SJCRH30 (cell line): ENCODE data around the gene MPST. TPM values are rescaled to one million over a fixed set of nuclear protein-coding genes. Genes with fewer than 3 reads are reported as not detected.

Source experiments
- DNase-seq, 2 experiments: peaks; one replicate each; pipeline ENCODE4 v3.0.0-alpha.2; 2015 to 2020
- H3K27ac ChIP-seq: fragments of 250-450 bp; sonication (Bioruptor Pico); 2 replicates; pipeline ENCODE4 v1.5.1; 2020; ENCODE audit warnings: mild to moderate bottlenecking, moderate library complexity
- H3K27me3 ChIP-seq: fragments of 250-450 bp; sonication (Bioruptor Pico); 2 replicates; pipeline ENCODE4 v1.5.1; 2020; ENCODE audit warnings: mild to moderate bottlenecking, moderate library complexity
- H3K36me3 ChIP-seq: fragments of 250-450 bp; sonication (Bioruptor Pico); 2 replicates; pipeline ENCODE4 v1.5.1; 2020; ENCODE audit warnings: mild to moderate bottlenecking, moderate library complexity
- H3K4me1 ChIP-seq: fragments of 250-450 bp; sonication (Bioruptor Pico); 2 replicates; pipeline ENCODE4 v1.5.1; 2020; ENCODE audit warnings: mild to moderate bottlenecking, moderate library complexity
- H3K4me3 ChIP-seq: fragments of 250-450 bp; sonication (Bioruptor Pico); 2 replicates; pipeline ENCODE4 v1.5.1; 2020; ENCODE audit warnings: mild to moderate bottlenecking, moderate library complexity
- H3K9me3 ChIP-seq: fragments of 250-450 bp; sonication (Bioruptor Pico); replicated peaks from 2 replicates; pipeline ENCODE4 v1.5.1; 2020; ENCODE audit warnings: mild to moderate bottlenecking, moderate library complexity
- total RNA-seq: library from RNA; depleted of rRNA; stranded (reverse); fragments of >200 nt; shearing (Covaris generic); gene quantifications from 2 replicates; pipeline ENCODE4 v1.2.3, GENCODE V29; 2014

MPST gene
- total RNA-seq, 1 experiment from 2014 or later, result 58.7 TPM

DNA sequence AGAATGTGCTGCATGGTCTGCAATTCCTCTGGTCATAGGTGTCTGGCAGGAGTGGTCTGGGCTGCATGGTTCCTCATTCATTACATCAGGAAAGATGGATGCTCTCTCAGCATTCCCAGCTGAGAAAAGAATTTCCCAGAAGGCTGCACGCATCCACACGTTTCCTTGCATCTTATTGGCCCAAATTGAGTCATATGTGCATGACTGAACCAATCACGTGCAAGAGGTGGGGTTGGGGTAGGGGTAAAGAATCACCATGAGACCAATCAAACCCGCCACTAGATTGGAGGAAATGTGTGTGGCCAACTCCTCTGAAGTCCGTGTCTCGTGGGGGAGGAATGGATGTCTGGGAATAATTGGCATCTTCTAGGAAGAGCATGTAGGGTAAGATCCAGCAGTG, 29.1 kb upstream of the MPST start:
- H3K27me3 ChIP-seq, result no peaks in the 10 kb centered on the region
- H3K9me3 ChIP-seq, result 0 out of 2 replicates have a peak, but pooled peaks cover 4% of the 10 kb centered on the region
- DNase-seq, result no peak
- H3K4me1 ChIP-seq, result no peaks in the 10 kb centered on the region
- H3K36me3 ChIP-seq, result no peaks in the 10 kb centered on the region
- H3K4me3 ChIP-seq, result no peak overlapping the region
- H3K27ac ChIP-seq, result no peak overlapping the region

DNA sequence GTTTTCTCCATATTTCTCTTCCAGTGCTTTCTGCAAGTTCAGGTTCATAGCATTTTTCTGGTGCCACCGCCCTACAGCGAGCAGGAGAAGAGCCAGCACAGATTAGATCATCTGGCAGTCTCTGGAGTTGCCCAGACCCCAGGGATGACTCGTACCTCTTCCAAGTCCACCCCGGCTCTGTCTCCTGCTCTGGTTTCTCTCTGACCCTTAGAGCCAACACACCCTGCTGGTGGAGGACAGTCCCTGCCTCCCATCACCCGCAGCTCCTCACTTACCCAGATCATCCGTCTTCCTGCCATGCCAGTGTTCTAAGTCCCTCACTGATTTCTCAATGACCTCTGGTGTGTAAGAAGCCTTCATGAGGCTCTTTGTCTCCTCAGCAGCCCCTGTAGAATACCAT, 28.3 kb upstream of the MPST start:
- H3K4me3 ChIP-seq, result no peak overlapping the region
- H3K36me3 ChIP-seq, result no peaks in the 10 kb centered on the region
- no peak overlapping the region for H3K27ac ChIP-seq
- H3K27me3 ChIP-seq, result no peaks in the 10 kb centered on the region
- no peak for DNase-seq
- no peaks in the 10 kb centered on the region for H3K9me3 ChIP-seq
- H3K4me1 ChIP-seq, result no peaks in the 10 kb centered on the region

DNA sequence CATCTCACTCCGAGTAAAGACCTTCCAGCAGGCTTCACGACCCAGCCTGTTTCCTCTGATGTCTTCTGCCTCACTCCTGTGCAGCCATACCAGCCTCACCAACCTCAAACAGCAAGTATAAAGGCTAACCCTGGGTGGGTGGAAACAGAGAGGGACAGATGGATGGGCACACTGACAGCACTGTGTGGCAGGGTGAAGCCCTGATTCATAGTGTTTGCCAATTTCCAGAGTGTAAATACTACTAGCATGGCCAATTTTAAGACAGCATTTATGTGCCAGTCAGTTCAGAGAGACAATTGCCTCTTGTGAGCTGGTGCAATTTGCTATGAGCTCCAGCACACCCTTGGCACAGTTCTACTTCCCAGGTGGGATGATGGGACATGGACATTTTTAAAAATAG, 21.8 kb upstream of the MPST start:
- no peak overlapping the region for H3K27ac ChIP-seq
- no peaks in the 10 kb centered on the region for H3K36me3 ChIP-seq
- H3K4me1 ChIP-seq, result no peaks in the 10 kb centered on the region
- peaks cover 2% of the 10 kb centered on the region; the same call in 1 of the 2 replicates for H3K27me3 ChIP-seq
- DNase-seq, result no peak
- no peaks in the 10 kb centered on the region for H3K9me3 ChIP-seq
- H3K4me3 ChIP-seq, result no peak overlapping the region

DNA sequence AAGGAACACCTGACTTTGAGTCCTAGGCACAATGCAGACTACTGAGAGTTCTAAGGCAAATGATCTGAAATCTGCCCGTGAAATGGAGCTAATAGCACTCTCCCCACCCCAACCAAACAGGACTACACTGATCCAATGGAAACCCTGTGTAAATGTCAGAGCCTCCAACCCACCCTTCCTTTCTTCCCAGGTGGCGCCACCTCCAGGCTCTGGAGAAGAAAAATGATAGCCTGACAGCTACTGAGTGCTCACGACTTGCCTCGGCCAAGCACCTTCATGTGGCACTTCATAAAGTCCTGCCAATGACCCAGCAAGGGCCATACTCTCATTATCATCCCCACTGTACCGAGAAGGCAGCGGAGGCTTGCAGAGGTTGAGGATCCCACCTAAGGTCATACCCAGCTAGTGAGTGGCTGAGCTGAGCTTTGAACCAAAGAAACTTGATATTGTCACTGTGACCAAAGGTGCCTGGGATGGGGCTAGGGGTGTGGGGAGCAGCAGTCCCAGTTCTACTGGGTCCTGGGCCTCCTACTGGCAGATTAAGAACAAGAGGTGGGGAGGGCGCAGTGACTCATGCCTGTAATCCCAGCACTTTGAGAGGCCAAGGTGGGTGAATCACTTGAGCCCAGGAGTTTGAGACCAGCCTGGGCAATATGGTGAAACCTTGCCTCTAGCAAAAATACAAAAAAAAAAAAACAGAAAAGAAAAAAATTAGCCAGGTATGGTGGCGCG, 20.8 kb upstream of the MPST start:
- no peak overlapping the region for H3K4me3 ChIP-seq
- no peak for DNase-seq

DNA sequence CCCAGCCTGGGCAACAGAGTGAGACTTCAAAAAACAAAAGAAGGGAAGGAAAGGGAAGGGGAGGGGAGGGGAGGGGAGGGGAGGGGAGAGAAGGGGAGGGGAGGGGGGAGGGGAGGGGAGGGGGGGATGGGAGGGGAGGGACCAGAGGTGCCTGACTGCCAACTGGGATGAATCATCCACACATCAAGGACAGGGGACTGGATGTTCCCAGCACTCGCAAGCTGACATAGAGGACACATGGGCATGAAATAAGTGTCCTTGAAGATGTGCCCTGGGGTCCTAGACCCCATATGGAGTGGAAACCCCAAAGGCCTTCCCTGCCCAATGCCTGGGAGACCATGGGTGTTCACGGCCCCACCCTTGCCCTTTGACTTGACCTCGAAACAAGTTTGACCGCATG, 20.1 kb upstream of the MPST start:
- no peaks in the 10 kb centered on the region for H3K4me1 ChIP-seq
- H3K27me3 ChIP-seq, result peaks cover 7% of the 10 kb centered on the region; the same call in 1 of the 2 replicates
- no peak overlapping the region for H3K27ac ChIP-seq
- no peak for DNase-seq
- H3K4me3 ChIP-seq, result no peak overlapping the region
- no peaks in the 10 kb centered on the region for H3K36me3 ChIP-seq
- H3K9me3 ChIP-seq, result no peaks in the 10 kb centered on the region

More for the DNA sequence above, 20.8 kb upstream of the MPST start:
- H3K4me1 ChIP-seq, result no peaks in the 10 kb centered on the region
- H3K9me3 ChIP-seq, result no peaks in the 10 kb centered on the region
- no peaks in the 10 kb centered on the region for H3K36me3 ChIP-seq
- H3K27me3 ChIP-seq, result peaks cover 7% of the 10 kb centered on the region; the same call in 1 of the 2 replicates
- no peak overlapping the region for H3K27ac ChIP-seq

DNA sequence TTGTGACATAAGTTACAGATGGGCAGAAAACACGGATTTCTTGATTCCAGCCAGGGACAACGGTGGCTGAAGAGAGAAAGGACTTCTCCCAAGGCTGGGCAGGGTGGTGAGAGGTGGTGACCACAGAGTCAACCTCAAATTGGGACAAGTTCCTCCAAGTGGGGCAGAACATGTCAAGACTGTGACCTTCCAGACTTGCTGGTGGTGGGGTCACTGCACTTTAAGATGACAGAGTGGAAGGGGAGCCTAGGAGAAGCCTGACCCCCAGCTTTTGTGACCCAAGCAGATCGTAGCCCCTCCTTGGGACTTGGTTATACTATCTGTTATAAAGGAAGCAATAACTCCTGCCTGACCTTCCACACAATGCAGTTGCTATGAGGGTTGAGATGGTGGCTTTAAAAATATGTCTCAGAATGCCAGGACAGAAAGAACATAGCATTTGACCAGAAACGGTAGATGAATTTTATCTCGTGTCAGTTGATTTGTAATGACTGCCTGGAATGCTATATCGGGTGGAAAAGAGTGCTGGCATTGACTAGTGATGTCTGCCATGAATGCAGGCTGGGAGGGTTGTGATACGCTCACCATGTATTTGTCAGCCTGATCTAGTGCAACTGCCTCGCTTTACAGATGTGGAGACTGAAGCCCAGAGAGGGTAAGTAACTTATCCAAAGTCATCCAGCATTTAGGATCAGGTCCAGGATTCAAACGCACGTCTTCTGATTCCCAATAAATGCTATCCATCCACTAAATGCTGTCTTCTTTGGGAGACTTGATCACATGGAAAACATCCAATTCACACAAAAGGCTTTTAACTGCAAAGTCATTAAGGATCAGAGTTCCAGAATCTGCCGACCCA, 18.6 kb upstream of the MPST start:
- Histone ChIP-seq H3K27me3 (peaks cover 7% of the 10 kb centered on the region; the same call in 1 of the 2 replicates), H3K4me1 (no peaks in the 10 kb centered on the region), H3K9me3 (no peaks in the 10 kb centered on the region), H3K4me3 (no peak overlapping the region), H3K27ac (no peak overlapping the region), H3K36me3 (no peaks in the 10 kb centered on the region)
- no peak for DNase-seq

DNA sequence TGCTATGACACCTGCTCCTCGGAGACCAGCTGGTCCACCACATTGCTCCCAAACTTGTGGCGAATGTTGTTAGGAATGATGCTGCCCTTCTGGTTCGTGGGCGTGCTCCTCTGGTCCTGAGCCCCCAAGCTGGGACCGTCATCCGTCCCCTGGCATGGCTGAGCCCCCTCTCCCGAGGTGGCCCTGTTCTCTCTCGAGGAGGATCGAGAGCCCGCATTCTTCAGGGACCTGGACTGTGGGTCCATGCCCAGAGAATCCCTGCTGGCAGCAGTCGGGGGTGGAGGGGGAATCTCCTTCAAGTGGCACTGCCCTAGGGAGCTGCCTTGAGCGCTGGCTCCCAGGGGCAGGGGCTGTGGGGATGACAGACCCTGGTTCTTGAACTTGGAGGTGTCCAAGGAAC, 17.7 kb upstream of the MPST start:
- Histone ChIP-seq H3K36me3 (no peaks in the 10 kb centered on the region), H3K4me3 (no peak overlapping the region), H3K27me3 (peaks cover 7% of the 10 kb centered on the region; the same call in 1 of the 2 replicates), H3K27ac (no peak overlapping the region), H3K9me3 (no peaks in the 10 kb centered on the region), H3K4me1 (no peaks in the 10 kb centered on the region)
- DNase-seq, result no peak

DNA sequence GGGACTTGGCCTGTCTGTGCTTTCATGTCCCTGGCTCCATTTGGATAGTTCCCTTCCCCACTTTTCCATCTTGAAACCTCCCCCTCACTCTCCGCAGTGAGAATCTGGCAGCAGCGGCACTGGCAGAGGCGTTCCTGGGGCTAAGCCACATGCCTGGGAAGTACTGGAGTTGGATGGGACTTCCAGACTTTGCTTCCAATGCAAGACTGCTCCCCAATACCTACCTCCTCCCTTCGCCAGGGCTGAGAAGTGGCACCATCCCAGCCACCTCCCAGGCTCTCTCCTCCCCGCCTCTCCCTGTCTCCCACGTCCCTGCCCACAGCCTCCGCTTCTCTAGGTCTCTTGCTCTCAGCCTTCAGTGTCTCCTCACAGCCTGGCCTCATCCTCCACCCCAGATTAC, 16.9 kb upstream of the MPST start:
- Histone ChIP-seq H3K4me3 (no peak overlapping the region), H3K9me3 (no peaks in the 10 kb centered on the region), H3K27ac (no peak overlapping the region), H3K4me1 (no peaks in the 10 kb centered on the region), H3K27me3 (peaks cover 7% of the 10 kb centered on the region; the same call in 1 of the 2 replicates), H3K36me3 (no peaks in the 10 kb centered on the region)
- no peak for DNase-seq

DNA sequence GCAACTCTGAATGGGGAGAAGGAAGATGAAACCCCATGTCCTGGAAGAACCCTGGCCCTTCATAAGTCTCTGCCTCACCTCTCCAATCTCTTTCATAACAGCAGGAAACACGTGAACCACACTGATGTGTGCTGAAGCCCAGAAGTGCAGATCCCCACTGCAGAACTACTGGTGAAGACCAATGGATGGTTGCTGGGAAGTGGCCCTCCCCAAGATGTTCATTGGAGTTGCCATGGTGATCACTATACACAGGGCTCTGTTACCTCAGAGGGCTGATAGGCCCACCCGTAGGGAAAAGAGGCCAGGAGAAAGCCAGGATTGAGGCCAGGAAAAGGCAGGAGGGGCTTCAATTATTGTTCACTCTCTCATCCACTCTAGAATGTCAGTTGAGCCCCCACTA, 11.9 kb upstream of the MPST start:
- H3K4me1 ChIP-seq, result no peaks in the 10 kb centered on the region
- DNase-seq, result no peak
- peaks cover 6% of the 10 kb centered on the region; the same call in 1 of the 2 replicates for H3K27me3 ChIP-seq
- no peak overlapping the region for H3K4me3 ChIP-seq
- H3K9me3 ChIP-seq, result no peaks in the 10 kb centered on the region
- H3K27ac ChIP-seq, result no peak overlapping the region
- H3K36me3 ChIP-seq, result no peaks in the 10 kb centered on the region

DNA sequence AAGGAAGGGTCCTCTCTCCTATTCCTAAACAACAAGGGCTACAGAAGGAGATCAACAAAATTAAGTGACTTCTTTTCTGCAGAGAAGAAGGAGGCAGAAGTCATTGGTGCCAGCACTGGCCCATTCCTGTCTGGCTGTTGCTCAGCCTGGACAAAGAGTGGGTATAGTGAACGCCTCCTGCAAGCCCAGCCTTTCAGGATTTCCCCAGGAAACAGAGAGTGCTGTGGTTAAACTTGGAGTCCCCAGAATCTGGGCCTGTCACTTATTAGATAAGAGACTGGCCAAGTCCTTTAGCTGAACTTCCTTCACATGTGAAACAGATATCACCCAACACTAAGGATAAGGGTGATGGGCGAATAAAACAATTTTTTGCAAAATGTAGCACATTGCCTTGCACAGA, 11.2 kb upstream of the MPST start:
- Histone ChIP-seq H3K4me3 (no peak overlapping the region), H3K27ac (no peak overlapping the region), H3K27me3 (no peaks in the 10 kb centered on the region), H3K9me3 (no peaks in the 10 kb centered on the region), H3K4me1 (no peaks in the 10 kb centered on the region), H3K36me3 (no peaks in the 10 kb centered on the region)
- no peak for DNase-seq

DNA sequence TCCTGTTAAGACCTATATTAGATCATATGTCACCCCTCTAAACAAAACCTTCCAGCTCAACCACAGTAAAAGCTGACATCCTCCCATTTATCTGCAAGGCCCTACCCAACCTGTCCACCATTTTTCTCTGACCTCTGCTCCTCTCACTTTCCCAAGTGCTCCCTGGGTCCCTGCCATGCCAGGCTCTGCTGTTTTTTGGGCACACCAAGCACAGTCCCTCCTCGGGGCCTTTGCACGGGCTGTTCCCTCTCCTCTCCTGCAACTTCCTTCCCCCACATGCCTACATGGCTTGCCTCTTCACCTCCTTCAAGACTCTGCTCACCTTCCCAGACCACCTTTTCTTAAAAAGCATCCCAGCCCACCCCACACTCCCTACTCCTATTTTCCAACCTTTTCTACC, 10.1 kb upstream of the MPST start:
- Histone ChIP-seq H3K4me3 (no peak overlapping the region), H3K27me3 (no peaks in the 10 kb centered on the region), H3K9me3 (no peaks in the 10 kb centered on the region), H3K27ac (no peak overlapping the region), H3K36me3 (no peaks in the 10 kb centered on the region), H3K4me1 (no peaks in the 10 kb centered on the region)
- no peak for DNase-seq

DNA sequence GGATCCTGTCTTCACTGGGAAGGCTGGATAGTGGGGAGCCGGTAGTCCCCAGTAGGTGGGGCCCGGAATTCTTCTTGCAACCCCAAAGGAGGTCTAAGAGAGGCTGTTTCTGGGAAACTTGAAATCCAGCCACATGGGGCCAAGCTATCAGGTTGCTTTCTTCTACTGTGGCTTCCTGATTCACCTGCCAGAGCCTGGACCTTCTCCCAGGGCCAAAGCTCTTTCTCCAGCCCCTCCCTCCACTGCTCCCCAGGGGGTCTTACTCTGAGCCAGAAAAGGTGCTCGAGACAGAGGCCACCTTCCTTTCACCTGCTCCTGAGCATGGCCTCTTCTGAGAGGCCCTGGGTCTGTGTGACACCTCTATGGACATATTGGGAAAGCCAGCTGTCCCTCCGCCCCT, 9.4 kb upstream of the MPST start:
- DNase-seq, result no peak
- Histone ChIP-seq H3K27me3 (no peaks in the 10 kb centered on the region), H3K4me3 (no peak overlapping the region)

DNA sequence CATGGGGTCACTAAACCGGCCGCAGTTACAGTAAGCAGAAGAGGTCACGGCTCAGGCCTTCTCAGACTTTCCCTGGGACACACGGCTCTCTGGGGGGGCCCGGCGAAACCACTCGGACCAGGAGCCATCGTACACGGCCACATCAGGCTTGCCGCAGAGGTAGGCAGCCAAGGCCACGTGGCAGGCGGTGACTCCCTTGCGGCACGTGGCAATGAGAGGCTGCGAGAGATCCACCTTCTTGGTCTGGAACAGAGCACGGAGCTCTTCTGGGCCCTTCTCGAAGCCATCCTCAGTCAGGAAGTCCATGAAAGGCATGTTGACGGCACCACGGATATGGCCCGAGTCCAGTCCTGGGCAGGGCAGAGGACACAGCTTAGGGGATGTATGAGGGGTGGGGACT, 8.6 kb upstream of the MPST start:
- Histone ChIP-seq H3K9me3 (no peaks in the 10 kb centered on the region), H3K27me3 (no peaks in the 10 kb centered on the region), H3K36me3 (no peaks in the 10 kb centered on the region), H3K27ac (no peak overlapping the region), H3K4me1 (no peaks in the 10 kb centered on the region), H3K4me3 (no peak overlapping the region)
- no peak for DNase-seq

More for the DNA sequence above, 9.4 kb upstream of the MPST start:
- Histone ChIP-seq H3K36me3 (no peaks in the 10 kb centered on the region), H3K4me1 (no peaks in the 10 kb centered on the region), H3K27ac (no peak overlapping the region), H3K9me3 (no peaks in the 10 kb centered on the region)

DNA sequence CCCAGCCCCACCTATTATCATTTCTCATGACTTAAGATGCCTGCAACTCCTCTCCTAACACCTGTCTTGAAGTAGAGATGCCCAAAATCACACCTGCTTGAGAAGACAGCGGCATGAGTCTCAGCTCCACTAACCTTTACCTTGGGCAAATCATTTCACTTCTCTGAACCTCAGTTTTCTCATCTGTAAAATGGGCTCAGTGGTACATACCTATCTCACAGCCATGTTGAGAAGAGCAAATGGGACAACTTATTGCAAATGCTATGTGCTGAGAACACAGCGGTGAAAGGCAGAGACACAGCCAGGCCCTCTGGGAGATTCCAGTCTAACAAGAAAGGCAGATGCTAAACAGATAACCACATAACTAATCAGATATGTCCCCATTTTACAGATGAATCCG, 8.1 kb upstream of the MPST start:
- Histone ChIP-seq H3K27me3 (no peaks in the 10 kb centered on the region), H3K9me3 (no peaks in the 10 kb centered on the region), H3K4me3 (no peak overlapping the region), H3K36me3 (no peaks in the 10 kb centered on the region), H3K4me1 (no peaks in the 10 kb centered on the region), H3K27ac (no peak overlapping the region)
- DNase-seq, result no peak

DNA sequence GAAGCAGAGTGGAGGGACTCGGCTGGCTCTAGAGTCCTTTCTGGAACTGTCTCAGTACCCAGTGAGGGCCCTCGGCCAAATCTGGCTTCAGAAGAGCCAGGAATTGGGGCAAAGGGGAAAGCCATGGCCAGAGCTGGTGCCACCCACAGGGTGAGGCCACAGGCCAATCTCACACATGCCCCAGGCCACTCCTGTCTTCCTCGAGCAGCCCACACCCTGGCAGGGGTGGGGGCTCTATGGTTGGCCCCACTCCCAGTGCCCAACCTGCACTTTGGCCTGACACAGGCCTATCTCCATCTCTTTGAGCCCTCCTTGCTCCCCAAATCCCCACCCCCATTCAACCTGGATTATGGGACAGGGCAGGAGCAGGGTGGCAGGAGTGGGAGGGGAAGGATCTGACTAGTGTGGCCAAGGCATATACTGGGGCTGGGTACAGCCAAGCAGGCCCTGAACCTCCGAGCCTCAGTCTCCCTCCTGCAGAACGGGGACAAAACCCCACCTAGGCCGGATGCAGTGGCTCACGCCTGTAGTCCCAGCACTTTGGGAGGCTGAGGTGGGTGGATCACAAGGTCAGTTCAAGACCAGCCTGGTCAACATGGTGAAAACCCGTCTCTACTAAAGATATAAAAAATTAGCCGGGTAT, 7.2 kb upstream of the MPST start:
- H3K36me3 ChIP-seq, result no peaks in the 10 kb centered on the region
- H3K4me3 ChIP-seq, result no peak overlapping the region
- no peaks in the 10 kb centered on the region for H3K4me1 ChIP-seq
- no peak overlapping the region for H3K27ac ChIP-seq
- H3K9me3 ChIP-seq, result no peaks in the 10 kb centered on the region
- H3K27me3 ChIP-seq, result no peaks in the 10 kb centered on the region
- no peak for DNase-seq
